Measurements from ENCODE around the gene PRKAG2.

GRCh38 chr7:151801782-151802468 is 75.0 kb downstream of the PRKAG2 start:
- TF ChIP-seq POLR2A (IDR thresholded peaks at IDR 0.05; ENCODE audit: low read length) (no peak), GATA1 (IDR thresholded peaks at IDR 0.05; ENCODE audit: low read depth, low read length) (no peak)
